DMS 273 (cell line): ENCODE results near the gene MTHFSD.

Experiments
- DNase-seq: peaks from one replicate; lab custom pipeline; 2025; ENCODE audit not compliant: unreplicated experiment; lab: John Stamatoyannopoulos, UW

MTHFSD gene

GRCh38 chr16:86530251-86531190, 24.5 kb downstream of the MTHFSD start:
- DNase-seq, result no peak

GRCh38 chr16:86529160-86529559, 25.9 kb downstream of the MTHFSD start:
- DNase-seq, result no peak

- DNase-seq, result no peak
These were observed 26.7 kb downstream of the MTHFSD start for GRCh38 chr16:86528061-86528929.

- no peak for DNase-seq
These were observed 27.7 kb downstream of the MTHFSD start for GRCh38 chr16:86527366-86527765.

GRCh38 chr16:86525696-86526095, 29.3 kb downstream of the MTHFSD start:
- DNase-seq, result no peak

GRCh38 chr16:86524029-86524428, 31.0 kb downstream of the MTHFSD start:
- no peak for DNase-seq

- no peak for DNase-seq
These were observed 31.8 kb downstream of the MTHFSD start for GRCh38 chr16:86523166-86523740.

GRCh38 chr16:86522634-86523033, 32.4 kb downstream of the MTHFSD start:
- DNase-seq, result no peak

- no peak for DNase-seq
These were observed 33.5 kb downstream of the MTHFSD start for GRCh38 chr16:86521236-86522197.

- no peak for DNase-seq
These were observed 34.5 kb downstream of the MTHFSD start for GRCh38 chr16:86520317-86521210.

- peak; percentile 77 for DNase-seq
These were observed 35.3 kb downstream of the MTHFSD start for GRCh38 chr16:86519649-86520316.

GRCh38 chr16:86519007-86519648, 35.9 kb downstream of the MTHFSD start:
- DNase-seq, result no peak

- peak; percentile 78 for DNase-seq
These were observed 37.3 kb downstream of the MTHFSD start for GRCh38 chr16:86517652-86518258.

GRCh38 chr16:86517033-86517432, 38.0 kb downstream of the MTHFSD start:
- DNase-seq, result no peak

GRCh38 chr16:86516623-86517003, 38.4 kb downstream of the MTHFSD start:
- no peak for DNase-seq

GRCh38 chr16:86515777-86516622, 39.0 kb downstream of the MTHFSD start:
- DNase-seq, result no peak

GRCh38 chr16:86515413-86515776, 39.6 kb downstream of the MTHFSD start:
- no peak for DNase-seq
